OCI-M2 (cell line): ENCODE data around the gene ANKEF1.

Source experiments
- DNase-seq: peaks from one replicate; lab custom pipeline; 2025; ENCODE audit not compliant: unreplicated experiment; lab: John Stamatoyannopoulos, UW

Gene ANKEF1

DNA sequence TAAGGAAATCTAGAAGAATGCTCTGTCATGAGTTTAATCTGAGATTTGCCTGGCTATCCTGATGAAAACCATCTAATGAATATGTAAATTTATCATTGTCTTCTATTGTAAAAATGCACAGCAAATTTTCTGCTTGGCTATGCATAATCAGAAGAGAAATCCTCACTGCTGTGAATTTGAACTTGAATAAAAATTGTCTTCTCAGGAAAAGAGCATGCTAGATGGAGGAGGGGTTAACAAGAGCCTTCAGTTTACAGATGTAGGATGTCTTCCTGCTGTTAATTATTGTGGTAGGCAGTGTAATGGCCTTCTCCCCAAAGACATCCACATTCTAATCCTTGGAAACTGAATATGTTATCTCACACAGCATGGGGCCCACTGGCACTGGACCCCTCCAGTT lies 45.8 kb downstream of the ANKEF1 start:
- no peak for DNase-seq

DNA sequence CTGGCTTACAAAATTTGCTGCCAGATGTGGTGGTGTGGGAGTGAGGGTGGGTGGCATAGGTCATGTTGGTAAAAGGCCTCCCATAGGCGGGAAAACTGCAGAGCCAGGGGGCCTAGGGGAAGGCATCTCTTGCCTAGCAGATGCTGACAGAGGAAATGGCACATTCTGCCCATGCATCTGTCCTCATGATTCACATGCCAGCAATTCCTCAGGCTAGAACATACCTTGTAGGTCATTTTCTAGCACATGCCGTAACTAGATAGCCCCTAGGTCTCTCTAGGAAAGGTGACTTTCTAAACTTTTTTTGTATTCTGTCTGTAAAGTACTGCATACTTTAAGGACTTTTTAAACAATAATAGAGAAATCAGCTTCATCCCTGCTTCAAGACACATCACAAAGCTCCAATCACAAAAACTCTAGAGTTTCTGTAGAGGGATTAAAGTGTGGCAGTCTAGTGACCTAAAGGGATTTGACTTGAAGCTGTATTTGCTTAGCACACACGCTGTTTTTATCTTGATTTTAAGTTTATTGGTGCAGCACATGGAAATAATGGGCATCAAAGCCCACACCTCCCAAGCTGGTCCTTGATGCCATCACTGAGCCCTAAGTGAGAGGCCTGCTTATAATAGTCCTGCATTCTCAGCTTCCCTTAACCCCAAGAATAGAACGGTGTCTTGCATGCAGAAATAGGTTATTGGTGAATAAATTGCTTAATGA lies 55.2 kb downstream of the ANKEF1 start:
- no peak for DNase-seq

DNA sequence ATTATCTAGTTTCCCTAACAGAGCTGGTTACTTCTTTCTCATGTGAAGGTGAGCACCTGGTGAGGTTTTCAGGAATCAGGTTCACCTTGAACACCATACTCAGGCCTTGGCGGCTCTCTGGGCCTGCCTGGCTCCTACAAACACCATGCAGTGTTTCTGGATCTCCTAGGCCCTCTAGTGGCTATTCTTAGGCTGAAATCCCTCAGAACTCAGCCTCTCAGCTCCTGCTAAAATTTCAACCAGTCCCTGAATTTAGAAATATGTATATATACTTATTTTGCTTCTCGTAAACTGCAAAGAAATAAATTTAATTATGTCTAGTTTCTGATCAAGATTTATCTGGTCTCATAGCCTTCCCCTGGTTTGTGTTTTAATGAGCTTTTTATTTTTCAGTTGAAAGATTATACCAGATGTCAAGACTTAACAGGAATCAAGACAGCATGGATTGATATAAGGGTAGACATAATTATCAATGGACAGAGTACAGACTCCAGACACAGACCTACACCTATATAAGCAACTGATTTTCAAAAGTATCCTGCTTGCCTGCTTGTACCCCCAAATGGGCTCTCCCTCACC lies 55.9 kb downstream of the ANKEF1 start:
- no peak for DNase-seq

DNA sequence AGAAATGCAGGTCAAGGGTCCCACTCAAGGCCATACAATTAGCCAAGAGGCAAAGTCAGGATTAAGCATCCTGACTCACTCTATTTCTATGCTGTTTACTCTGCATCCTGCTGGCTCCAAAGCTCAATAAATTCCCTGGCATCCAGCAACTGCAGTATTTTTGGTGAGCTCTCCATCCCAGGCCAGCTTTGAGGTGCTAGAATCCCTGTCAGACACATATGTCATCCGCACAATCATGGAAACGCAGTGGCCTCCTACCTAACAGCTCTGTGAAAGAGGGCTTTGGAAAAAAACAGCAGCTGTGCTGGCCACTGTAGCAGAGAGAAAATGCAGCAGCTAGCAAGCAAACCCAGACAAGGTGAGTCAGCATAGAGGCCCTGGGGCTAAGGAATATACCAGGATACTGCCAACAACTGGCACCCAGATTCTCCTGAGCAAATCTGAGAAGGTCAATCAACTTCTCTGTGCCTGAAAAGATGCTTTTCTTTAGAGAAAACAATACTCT lies 58.4 kb downstream of the ANKEF1 start:
- DNase-seq = no peak

DNA sequence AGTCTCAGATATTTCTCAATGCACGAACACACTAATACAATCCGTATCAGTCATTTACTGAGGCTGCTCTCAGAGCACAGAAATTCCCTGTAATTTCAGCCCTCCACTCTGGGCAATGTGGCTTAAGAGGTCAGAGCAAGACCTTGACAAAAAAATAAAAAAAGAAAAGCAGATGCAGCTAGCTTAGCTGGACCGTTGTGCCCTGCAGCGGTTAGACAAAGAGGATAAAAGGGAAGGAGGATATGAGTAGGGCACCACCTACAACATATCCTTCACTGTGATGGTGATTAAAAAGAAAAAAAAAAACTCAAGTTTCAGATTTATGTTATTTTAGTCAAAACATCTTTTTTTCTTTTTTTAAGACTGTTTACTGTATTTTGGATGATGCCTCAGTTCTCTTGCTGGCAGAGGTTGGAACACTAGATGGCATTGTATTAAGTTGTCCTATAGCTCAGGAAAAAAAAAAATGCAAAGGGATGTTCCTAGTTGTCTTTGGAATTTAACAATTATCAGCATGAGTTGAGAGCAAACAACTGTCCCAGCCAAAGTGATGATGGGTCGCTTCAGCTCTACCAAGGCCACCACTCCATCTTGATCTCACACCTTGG lies 59.9 kb downstream of the ANKEF1 start:
- DNase-seq = no peak

DNA sequence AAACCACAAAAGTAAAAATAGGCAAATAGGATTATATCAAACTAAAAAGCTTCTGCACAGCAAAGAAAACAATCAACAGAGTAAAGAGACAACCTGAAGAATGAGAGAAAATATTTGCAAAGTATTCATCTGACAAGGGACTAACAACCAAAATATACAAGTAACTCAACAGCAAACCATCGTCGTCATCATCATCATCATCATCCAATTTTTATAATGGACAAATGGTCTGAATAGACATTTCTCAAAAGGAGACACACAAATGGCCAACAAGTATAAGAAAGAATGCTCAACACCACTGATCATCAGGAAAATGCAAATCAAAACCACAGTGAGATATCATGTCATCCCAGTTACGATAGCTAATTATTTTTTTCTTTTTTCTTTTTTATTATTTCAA lies 62.0 kb downstream of the ANKEF1 start:
- DNase-seq = no peak

DNA sequence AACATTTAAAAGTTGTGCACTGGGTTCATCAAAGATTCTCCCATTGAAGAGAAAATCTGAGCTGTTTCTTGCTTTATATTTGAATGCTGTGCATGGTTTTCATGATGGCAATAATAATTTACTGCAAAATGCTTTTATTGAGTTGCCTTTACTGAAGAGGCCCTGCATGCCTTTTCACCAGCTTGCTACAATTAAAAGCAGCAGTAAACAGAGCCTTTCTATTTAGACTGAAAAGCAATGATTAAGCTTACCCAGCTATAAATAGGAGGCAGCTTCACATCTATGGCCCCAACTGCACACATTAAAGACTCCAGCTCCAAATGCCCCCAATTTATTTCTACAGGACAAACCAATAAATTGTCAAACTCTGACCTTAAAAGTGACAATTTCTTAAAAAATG lies 70.3 kb downstream of the ANKEF1 start:
- no peak for DNase-seq
